Chondrocyte (in vitro differentiated cells): ENCODE measurements around the gene FAM107B. TPM values are rescaled to one million over a fixed set of nuclear protein-coding genes. Genes with fewer than 3 reads are reported as not detected.

Source experiments
- DNase-seq: peaks from one replicate; pipeline ENCODE4 v3.0.0; 2021; ENCODE audit warnings: mixed read lengths, low spot score
- H3K27ac Mint-ChIP-seq: one replicate; pipeline ENCODE4 v1.8.0; 2021; ENCODE audit warnings: mild to moderate bottlenecking, moderate library complexity, mixed read lengths; ENCODE audit not compliant: unreplicated experiment
- H3K27me3 Mint-ChIP-seq: 2 replicates; pipeline ENCODE4 v1.8.0; 2021; ENCODE audit warnings: low read depth, mixed read lengths
- H3K36me3 Mint-ChIP-seq: 2 replicates; pipeline ENCODE4 v1.8.0; 2021; ENCODE audit warnings: low read depth, mixed read lengths
- H3K4me1 Mint-ChIP-seq: 2 replicates; pipeline ENCODE4 v1.8.0; 2021; ENCODE audit warnings: low read depth, mild to moderate bottlenecking, mixed read lengths
- H3K4me3 Mint-ChIP-seq: one replicate; pipeline ENCODE4 v1.8.0; 2021; ENCODE audit warnings: mild to moderate bottlenecking, moderate library complexity, mixed read lengths; ENCODE audit not compliant: unreplicated experiment
- H3K9me3 Mint-ChIP-seq: 2 replicates; pipeline ENCODE4 v1.8.0; 2021; ENCODE audit warnings: low read depth, mixed read lengths
- total RNA-seq: library from RNA; stranded (reverse); gene quantifications from 3 replicates; pipeline ENCODE4 v1.2.1, GENCODE V29; 2021
- TF ChIP-seq, protein P1 (sequence below): fragments of 200-600 bp; sonication (generic); IDR thresholded peaks from 2 replicates; pipeline ENCODE4 v1.5.0; 2021; ENCODE audit warnings: antibody characterized with exemption, mild to moderate bottlenecking, moderate library complexity

Gene FAM107B
- total RNA-seq, 1 donor from 2014 or later = 29.1 TPM

DNA sequence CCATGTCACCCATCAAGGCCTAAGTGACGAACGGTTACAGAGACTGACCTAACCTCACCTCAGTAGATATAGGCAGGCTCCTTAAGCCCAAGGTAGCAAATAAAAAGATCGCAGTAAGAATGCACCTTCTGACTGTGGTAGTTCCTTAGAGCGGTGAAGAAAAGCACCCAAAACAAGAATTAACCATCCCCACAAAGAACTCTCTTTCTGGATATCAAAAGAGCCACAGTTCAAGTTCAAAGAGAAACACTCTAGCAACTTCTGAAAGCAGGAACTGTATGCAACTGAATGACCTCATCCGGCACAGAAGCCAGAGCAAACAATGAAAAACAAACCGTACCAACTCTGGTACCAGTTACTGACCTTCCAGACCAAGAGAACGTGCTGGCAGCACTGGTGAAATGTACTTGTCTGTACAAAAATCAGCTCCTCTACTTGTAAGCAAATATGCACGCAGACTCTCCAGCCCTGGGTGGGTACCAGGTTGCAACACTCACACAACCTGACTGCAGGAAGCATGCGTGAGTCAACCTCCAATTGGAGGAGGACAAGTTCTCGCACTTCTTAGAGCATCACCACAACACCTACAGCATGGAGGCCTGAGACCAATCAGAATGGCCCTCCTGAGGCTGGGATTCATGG is 202.7 kb downstream of the FAM107B start:
- Mint-ChIP-seq H3K4me1 (peaks cover 18% of the 10 kb centered on the region), H3K27me3 (no peaks in the 10 kb centered on the region), H3K27ac (peak overlapping the region; percentile 53), H3K36me3 (peaks cover 5% of the 10 kb centered on the region), H3K9me3 (no peaks in the 10 kb centered on the region), H3K4me3 (no peak overlapping the region)
- no peak for DNase-seq
- TF ChIP-seq, protein P1, sequence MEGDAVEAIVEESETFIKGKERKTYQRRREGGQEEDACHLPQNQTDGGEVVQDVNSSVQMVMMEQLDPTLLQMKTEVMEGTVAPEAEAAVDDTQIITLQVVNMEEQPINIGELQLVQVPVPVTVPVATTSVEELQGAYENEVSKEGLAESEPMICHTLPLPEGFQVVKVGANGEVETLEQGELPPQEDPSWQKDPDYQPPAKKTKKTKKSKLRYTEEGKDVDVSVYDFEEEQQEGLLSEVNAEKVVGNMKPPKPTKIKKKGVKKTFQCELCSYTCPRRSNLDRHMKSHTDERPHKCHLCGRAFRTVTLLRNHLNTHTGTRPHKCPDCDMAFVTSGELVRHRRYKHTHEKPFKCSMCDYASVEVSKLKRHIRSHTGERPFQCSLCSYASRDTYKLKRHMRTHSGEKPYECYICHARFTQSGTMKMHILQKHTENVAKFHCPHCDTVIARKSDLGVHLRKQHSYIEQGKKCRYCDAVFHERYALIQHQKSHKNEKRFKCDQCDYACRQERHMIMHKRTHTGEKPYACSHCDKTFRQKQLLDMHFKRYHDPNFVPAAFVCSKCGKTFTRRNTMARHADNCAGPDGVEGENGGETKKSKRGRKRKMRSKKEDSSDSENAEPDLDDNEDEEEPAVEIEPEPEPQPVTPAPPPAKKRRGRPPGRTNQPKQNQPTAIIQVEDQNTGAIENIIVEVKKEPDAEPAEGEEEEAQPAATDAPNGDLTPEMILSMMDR = no peak

DNA sequence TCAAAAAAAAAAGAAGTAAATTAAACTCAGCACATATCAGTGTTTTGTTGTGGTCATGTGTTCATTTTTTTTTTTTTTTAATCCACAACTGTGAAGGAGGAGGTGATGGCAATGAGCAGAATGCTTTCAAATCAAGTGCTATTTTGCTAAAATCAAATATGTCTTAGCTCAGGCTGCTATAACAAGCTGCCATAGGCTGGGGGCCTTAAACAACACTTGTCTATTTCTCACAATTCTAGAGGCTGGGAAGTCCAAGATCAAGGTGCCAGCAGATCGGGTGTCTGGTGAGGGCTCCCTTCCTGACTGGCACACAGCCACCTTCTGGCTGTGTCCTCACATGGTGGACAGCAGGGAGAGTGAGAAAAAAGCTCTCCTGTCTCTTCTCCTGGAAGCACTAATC is 203.9 kb downstream of the FAM107B start:
- TF ChIP-seq, protein P1 = no peak
- peaks cover 18% of the 10 kb centered on the region for H3K4me1 Mint-ChIP-seq
- no peak for DNase-seq
- no peak overlapping the region for H3K4me3 Mint-ChIP-seq
- H3K27me3 Mint-ChIP-seq = no peaks in the 10 kb centered on the region
- no peak overlapping the region for H3K27ac Mint-ChIP-seq
- peaks cover 3% of the 10 kb centered on the region for H3K9me3 Mint-ChIP-seq
- H3K36me3 Mint-ChIP-seq = peaks cover 7% of the 10 kb centered on the region

DNA sequence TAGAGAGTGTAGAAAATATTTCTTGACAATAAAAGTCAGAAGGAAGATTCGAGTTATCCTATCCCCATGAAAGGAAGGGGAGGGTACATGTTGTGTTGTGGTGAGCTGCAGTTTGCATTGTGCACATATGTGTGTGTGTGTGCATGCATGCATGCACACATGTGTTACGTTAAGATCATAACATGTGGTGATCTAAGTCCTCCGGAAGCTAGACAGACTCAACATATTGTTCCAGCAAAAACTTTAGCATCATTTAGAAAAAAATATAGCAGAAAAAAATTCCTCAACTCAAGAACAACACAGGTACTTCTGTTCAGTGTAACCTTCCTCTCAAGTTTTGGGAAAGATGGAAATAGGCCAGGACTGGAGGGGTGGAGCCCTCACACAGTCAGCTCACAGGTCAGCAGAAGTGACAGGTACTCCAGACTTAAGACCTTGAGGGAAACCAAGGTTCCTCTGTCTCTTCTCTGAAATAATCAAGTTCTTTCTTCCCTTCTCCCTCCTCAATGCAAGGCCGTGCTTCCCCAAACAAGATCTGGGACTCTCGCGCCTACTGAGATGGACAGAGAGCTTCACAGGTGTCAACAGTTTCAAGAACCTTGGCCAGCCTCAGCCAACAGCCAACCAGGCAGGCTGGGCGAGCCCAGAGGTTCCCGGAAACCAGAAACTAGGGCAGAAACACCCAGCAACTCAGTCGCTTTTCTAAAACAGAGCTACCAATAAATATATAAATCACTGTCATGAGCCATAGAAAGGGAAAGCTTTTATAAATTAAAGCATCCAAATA is 205.2 kb downstream of the FAM107B start:
- DNase-seq = no peak
- H3K27ac Mint-ChIP-seq = no peak overlapping the region
- no peaks in the 10 kb centered on the region for H3K27me3 Mint-ChIP-seq
- peaks cover 12% of the 10 kb centered on the region for H3K36me3 Mint-ChIP-seq
- peaks cover 3% of the 10 kb centered on the region for H3K9me3 Mint-ChIP-seq
- H3K4me1 Mint-ChIP-seq = peaks cover 22% of the 10 kb centered on the region
- TF ChIP-seq, protein P1 = no peak
- no peak overlapping the region for H3K4me3 Mint-ChIP-seq

DNA sequence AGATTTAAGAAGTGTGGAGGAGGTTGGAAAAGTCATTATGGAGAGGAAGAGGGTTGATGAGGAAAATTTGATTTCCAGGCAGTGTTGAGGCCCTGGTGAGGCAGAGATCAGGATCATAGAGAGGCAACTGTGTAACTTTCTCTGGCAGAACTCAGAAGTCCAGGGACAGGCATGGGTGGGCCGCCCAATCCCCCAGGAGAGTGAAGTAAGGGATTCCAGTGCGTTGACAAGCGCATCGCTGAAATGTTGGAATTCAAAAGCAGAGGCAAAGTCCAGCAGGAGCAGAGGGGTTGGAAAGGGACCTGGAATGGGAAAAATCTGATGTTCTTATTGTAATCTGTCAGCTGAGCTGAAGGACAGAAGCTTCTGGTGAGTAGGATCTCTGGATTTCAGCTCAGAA is 207.3 kb downstream of the FAM107B start:
- peaks cover 3% of the 10 kb centered on the region for H3K9me3 Mint-ChIP-seq
- no peak for DNase-seq
- TF ChIP-seq, protein P1 = no peak
- H3K4me3 Mint-ChIP-seq = no peak overlapping the region
- H3K4me1 Mint-ChIP-seq = peaks cover 29% of the 10 kb centered on the region
- H3K27me3 Mint-ChIP-seq = no peaks in the 10 kb centered on the region
- H3K27ac Mint-ChIP-seq = no peak overlapping the region
- H3K36me3 Mint-ChIP-seq = peaks cover 12% of the 10 kb centered on the region

DNA sequence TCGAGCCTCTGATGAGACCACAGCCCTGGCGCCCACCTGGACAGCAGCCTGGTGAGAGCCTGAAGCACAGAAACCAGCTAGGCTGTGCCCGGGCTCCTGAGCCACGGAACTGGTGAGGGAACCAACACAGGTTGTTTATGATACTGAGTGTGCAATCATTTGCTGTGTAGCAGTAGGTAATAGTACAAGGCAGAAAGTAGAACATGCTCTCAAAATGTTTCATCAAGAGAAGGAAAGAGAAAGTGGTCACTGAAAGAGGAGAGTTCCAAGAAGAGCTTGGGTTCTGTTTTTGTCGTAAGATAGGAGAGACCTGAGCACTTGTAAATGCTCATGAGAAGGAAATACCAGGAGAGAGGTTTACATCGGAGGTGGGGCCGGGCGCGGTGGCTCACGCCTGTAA is 208.2 kb downstream of the FAM107B start:
- H3K27me3 Mint-ChIP-seq = no peaks in the 10 kb centered on the region
- TF ChIP-seq, protein P1 = no peak
- H3K4me3 Mint-ChIP-seq = no peak overlapping the region
- no peak for DNase-seq
- no peak overlapping the region for H3K27ac Mint-ChIP-seq
- peaks cover 12% of the 10 kb centered on the region for H3K36me3 Mint-ChIP-seq
- H3K4me1 Mint-ChIP-seq = peaks cover 20% of the 10 kb centered on the region
- H3K9me3 Mint-ChIP-seq = peaks cover 3% of the 10 kb centered on the region
